Nephron (organoid): Measurements from ENCODE around the gene TRAF7.

Experiments used
- H3K27ac Mint-ChIP-seq, 3 experiments: 2 replicates each; pipeline ENCODE4 v1.8.0; 2020; ENCODE audit warnings: mixed read lengths in 3 of 3, mild to moderate bottlenecking in 2 of 3, moderate library complexity in 1 of 3
- H3K27me3 Mint-ChIP-seq: 2 replicates; pipeline ENCODE4 v1.8.0; 2021; ENCODE audit warnings: low read depth, mild to moderate bottlenecking, moderate library complexity, mixed read lengths
- H3K36me3 Mint-ChIP-seq: 2 replicates; pipeline ENCODE4 v1.8.0; 2020; ENCODE audit warnings: low read depth, mixed read lengths
- H3K4me1 Mint-ChIP-seq: 2 replicates; pipeline ENCODE4 v1.8.0; 2020; ENCODE audit warnings: mixed read lengths
- H3K4me3 Mint-ChIP-seq, 3 experiments: 2 replicates each; pipeline ENCODE4 v1.8.0; 2020; ENCODE audit warnings: mild to moderate bottlenecking in 3 of 3, mixed read lengths in 3 of 3, moderate library complexity in 2 of 3
- H3K9me3 Mint-ChIP-seq: 2 replicates; pipeline ENCODE4 v1.8.0; 2020; ENCODE audit warnings: mixed read lengths
- TF ChIP-seq, protein P1 (sequence below), 3 experiments: fragments of 200-600 bp; sonication (generic); IDR thresholded peaks; one replicate each; pipeline ENCODE4 v1.5.0; 2021; ENCODE audit warnings: antibody characterized with exemption in 3 of 3; ENCODE audit not compliant: unreplicated experiment in 3 of 3

TRAF7 gene

DNA sequence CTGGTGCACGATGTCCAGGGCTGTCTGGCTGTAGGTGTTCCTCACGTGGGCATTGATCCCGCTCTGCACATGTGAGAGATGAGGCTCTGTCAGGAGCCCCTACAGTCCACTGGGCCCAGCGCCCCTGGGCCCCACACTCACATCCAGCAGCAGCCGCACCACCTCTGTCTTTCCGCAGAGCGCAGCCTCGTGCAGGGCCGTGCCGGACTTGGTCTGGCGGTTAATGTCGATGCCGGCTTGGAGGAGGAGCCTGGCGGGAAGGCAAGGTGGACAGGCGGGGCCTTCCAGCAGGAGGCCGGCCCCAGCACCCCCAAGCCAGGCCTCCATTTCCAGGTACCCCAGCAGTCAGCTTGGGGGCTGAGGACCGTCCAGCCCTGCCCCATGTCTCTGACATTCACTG is 31.6 kb downstream of the TRAF7 start:
- Mint-ChIP-seq H3K4me3 (no peak overlapping the region), H3K36me3 (no peaks in the 10 kb centered on the region), H3K27me3 (no peaks in the 10 kb centered on the region), H3K27ac (no peak overlapping the region), H3K9me3 (no peaks in the 10 kb centered on the region), H3K4me1 (no peaks in the 10 kb centered on the region)
- TF ChIP-seq, protein P1, sequence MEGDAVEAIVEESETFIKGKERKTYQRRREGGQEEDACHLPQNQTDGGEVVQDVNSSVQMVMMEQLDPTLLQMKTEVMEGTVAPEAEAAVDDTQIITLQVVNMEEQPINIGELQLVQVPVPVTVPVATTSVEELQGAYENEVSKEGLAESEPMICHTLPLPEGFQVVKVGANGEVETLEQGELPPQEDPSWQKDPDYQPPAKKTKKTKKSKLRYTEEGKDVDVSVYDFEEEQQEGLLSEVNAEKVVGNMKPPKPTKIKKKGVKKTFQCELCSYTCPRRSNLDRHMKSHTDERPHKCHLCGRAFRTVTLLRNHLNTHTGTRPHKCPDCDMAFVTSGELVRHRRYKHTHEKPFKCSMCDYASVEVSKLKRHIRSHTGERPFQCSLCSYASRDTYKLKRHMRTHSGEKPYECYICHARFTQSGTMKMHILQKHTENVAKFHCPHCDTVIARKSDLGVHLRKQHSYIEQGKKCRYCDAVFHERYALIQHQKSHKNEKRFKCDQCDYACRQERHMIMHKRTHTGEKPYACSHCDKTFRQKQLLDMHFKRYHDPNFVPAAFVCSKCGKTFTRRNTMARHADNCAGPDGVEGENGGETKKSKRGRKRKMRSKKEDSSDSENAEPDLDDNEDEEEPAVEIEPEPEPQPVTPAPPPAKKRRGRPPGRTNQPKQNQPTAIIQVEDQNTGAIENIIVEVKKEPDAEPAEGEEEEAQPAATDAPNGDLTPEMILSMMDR (IDR thresholded peaks at IDR 0.05; ENCODE audit: unreplicated experiment in 3 of 3) = no peak

DNA sequence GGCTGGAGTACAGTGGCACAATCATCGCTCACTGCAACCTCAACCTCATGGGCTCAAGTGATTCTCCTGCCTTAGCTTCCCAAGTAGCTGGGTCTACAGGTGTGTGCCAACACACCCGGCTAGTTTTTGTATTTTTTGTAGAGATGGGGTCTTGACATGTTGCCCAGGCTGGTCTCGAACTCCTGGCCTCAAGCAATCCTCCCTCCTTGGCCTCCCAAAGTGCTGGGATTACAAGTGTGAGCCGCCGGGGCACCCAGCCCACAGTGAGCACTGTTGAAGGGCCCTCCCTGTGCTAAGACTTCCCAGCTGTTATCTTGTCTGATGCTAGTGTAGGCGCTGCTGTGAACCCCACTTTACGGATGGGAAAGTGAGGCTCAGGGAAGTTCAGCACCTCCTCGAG is 32.8 kb downstream of the TRAF7 start:
- Mint-ChIP-seq H3K36me3 (no peaks in the 10 kb centered on the region), H3K4me3 (no peak overlapping the region), H3K4me1 (no peaks in the 10 kb centered on the region), H3K27me3 (no peaks in the 10 kb centered on the region), H3K9me3 (no peaks in the 10 kb centered on the region), H3K27ac (no peak overlapping the region)
- TF ChIP-seq, protein P1 (IDR thresholded peaks at IDR 0.05; ENCODE audit: unreplicated experiment in 3 of 3) = no peak

DNA sequence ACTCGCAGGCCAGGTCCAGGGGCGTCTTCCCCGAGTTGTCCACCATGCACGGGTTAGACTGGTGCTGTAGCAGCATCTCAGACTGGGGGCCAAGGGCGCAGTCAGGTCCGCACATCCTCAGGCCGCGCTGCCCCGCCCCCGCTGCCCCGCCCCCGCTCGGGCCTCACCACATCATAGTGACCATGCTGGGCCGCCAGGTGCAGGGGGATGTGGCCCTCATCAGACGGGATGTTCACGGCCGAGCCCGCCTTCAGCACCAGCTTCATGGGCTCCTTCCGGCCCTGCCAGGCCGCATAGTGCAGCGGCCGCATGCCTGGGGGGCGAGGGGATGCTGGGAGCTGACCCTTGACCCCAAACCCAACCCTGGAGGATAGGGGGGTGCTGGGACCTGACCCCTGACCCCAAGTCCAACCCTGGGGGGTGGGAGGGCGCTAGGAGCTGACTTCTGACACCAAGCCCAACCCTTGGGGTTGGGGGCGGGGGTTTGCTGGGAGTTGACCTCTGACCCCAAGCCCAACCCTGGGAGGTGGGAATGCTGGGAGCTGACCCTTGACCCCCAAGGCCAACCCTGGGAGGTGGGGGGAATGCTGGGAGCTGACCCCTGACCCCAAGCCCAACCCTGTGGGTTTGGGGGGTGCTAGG is 33.8 kb downstream of the TRAF7 start:
- Mint-ChIP-seq H3K4me1 (no peaks in the 10 kb centered on the region), H3K27me3 (no peaks in the 10 kb centered on the region), H3K36me3 (no peaks in the 10 kb centered on the region), H3K4me3 (no peak overlapping the region), H3K9me3 (no peaks in the 10 kb centered on the region), H3K27ac (no peak overlapping the region)
- TF ChIP-seq, protein P1 (IDR thresholded peaks at IDR 0.05; ENCODE audit: unreplicated experiment in 3 of 3) = no peak

DNA sequence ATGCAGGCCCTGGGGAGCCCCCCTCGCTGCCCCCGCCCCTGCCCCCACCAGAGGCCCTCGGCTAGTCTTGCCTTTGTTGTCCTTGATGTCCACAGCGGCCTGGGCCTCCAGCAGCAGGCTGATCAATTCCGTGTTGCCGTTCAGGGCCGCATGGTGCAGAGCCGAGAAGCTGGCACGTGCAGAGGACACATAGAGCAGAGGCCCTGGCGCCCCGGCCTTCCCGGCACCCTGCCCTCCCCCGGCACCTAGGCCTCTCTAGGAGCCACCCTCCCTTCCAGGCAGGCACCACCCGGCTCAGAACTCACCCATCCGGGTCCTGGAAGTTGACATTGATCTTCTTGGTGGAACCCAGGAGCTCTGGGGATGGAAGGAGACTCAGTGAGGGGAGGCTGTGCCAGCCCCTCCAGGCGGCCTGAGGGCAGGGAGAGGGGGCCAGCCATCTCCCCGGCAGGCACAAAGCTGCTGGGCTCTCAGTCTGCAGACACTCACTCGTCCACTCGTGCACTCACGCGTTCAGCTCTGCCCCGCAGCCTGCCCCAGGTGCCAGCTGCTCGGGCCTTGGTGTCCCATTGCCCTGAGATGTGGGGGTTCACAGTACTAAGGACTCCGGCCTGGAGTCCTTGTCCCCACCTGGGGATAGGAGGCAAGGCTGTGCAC is 34.5 kb downstream of the TRAF7 start:
- Mint-ChIP-seq H3K9me3 (no peaks in the 10 kb centered on the region), H3K36me3 (no peaks in the 10 kb centered on the region), H3K27me3 (peaks cover 4% of the 10 kb centered on the region), H3K4me3 (no peak overlapping the region), H3K27ac (no peak overlapping the region), H3K4me1 (peaks cover 5% of the 10 kb centered on the region)
- TF ChIP-seq, protein P1 (IDR thresholded peaks at IDR 0.05; ENCODE audit: unreplicated experiment in 3 of 3) = no peak

DNA sequence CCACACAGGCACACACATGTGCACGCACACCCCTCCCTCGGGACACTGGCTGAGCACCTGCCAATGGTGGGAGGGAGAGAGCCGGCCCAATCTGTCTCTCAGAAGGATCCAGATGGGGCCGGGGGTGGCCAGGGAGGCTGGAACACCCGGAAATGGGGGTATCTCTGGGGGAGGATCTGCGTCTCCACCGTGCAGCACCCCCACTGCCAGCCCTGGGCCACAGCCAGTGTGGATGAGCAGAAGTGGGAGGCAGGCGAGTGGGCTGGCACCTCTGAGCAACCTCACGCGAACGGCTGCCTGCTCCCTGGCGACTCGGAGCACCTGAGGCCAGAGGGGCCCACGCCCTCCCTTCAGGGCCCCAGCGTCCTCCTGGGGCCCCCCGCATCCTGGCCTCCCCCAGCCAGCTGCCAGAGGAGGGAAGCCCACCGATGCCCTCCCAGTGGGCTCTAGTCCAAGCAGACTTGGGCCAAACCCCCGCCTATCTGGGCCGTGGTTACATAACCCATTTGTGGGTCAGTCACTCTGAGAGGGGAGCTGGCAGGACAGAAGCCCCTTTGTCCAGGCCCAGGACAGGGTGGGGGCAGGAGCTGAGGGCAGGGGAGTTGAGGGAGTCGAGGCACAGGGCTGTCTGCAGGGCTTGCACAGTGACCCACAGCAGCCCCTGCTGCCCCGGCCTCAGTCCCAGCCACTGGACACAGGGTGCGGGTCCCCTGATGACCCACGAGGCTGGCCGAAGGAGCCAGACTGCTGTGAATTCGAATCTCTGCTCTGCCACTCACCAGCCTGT is 35.3 kb downstream of the TRAF7 start:
- Mint-ChIP-seq H3K27ac (no peak overlapping the region), H3K27me3 (peaks cover 4% of the 10 kb centered on the region), H3K36me3 (no peaks in the 10 kb centered on the region), H3K4me3 (no peak overlapping the region), H3K4me1 (peaks cover 6% of the 10 kb centered on the region), H3K9me3 (no peaks in the 10 kb centered on the region)
- TF ChIP-seq, protein P1 (IDR thresholded peaks at IDR 0.05; ENCODE audit: unreplicated experiment in 3 of 3) = no peak
